ENCODE results near the gene CLN6. TPM values are rescaled to one million over a fixed set of nuclear protein-coding genes. Genes with fewer than 3 reads are reported as not detected.

CLN6 gene
- total RNA-seq, 3 donors from 2014 or later (not counting 1 experiment from before 2014, with no cell fraction given), result 14.9 to 19.0 (median 15.5) TPM

- Histone ChIP-seq H3K4me1 (ENCODE audit: control insufficient read depth, insufficient read depth, low read length) (peaks cover 3% of the 10 kb centered on the region), H3K4me3 (ENCODE audit: low read length) (no peak overlapping the region), H3K27ac (ENCODE audit: low read length) (no peak overlapping the region), H3K36me3 (ENCODE audit: control insufficient read depth, insufficient read depth, low read length) (peaks cover 2% of the 10 kb centered on the region), H3K9me3 (ENCODE audit: control insufficient read depth, insufficient read depth, low read length) (no peaks in the 10 kb centered on the region), H3K27me3 (ENCODE audit: control insufficient read depth, insufficient read depth, low read length) (no peaks in the 10 kb centered on the region)
- Mint-ChIP-seq H3K27ac (peak overlapping the region in 1 of 2 donors; percentile 38), H3K36me3 (no peaks in the 10 kb centered on the region), H3K4me1 (peaks cover 0 to 16% of the 10 kb centered on the region in 2 donors), H3K4me3 (no peak overlapping the region), H3K27me3 (ENCODE audit: low read depth in 2 of 2) (no peaks in the 10 kb centered on the region), H3K9me3 (no peaks in the 10 kb centered on the region)
- ATAC-seq (no peak), DNase-seq (no peak)
- intact Hi-C loops (cut with micrococcal nuclease), result no loop called here
- TF ChIP-seq CTCF (IDR thresholded peaks at IDR 0.05), result no peak
- 93% methylated on average over 11 of the region's 11 CpGs for WGBS (ENCODE audit: insufficient coverage)
Observed at GRCh38 chr15:68197661-68198437, 31.7 kb downstream of the CLN6 start.

- no peak for TF ChIP-seq CTCF (IDR thresholded peaks at IDR 0.05)
- intact Hi-C loops (cut with micrococcal nuclease), result no loop called here
Observed at GRCh38 chr15:68197170-68197492, 32.4 kb downstream of the CLN6 start.

GRCh38 chr15:68196445-68197169 is 32.9 kb downstream of the CLN6 start:
- peaks cover 7% of the 10 kb centered on the region for H3K36me3 ChIP-seq (ENCODE audit: control insufficient read depth, insufficient read depth, low read length)
- no peaks in the 10 kb centered on the region for H3K36me3 Mint-ChIP-seq

More at GRCh38 chr15:68197170-68197492, 32.4 kb downstream of the CLN6 start:
- H3K27me3 ChIP-seq (ENCODE audit: control insufficient read depth, insufficient read depth, low read length), result no peaks in the 10 kb centered on the region
- H3K9me3 Mint-ChIP-seq, result no peaks in the 10 kb centered on the region
- H3K36me3 ChIP-seq (ENCODE audit: control insufficient read depth, insufficient read depth, low read length), result peaks cover 3% of the 10 kb centered on the region
- no peaks in the 10 kb centered on the region for H3K9me3 ChIP-seq (ENCODE audit: control insufficient read depth, insufficient read depth, low read length)
- no peak overlapping the region for H3K27ac ChIP-seq (ENCODE audit: low read length)
- peaks cover 0 to 18% of the 10 kb centered on the region in 2 donors for H3K4me1 Mint-ChIP-seq
- peaks cover 3% of the 10 kb centered on the region for H3K4me1 ChIP-seq (ENCODE audit: control insufficient read depth, insufficient read depth, low read length)
- no peak for DNase-seq
- H3K4me3 ChIP-seq (ENCODE audit: low read length), result no peak overlapping the region
- no peak for ATAC-seq
- no peaks in the 10 kb centered on the region for H3K27me3 Mint-ChIP-seq (ENCODE audit: low read depth in 2 of 2)
- WGBS (ENCODE audit: insufficient coverage), result 97% methylated on average over 8 of the region's 8 CpGs
- H3K4me3 Mint-ChIP-seq, result no peak overlapping the region
- H3K36me3 Mint-ChIP-seq, result no peaks in the 10 kb centered on the region
- peak overlapping the region in 1 of 2 donors; percentile 38 for H3K27ac Mint-ChIP-seq

More at GRCh38 chr15:68196445-68197169, 32.9 kb downstream of the CLN6 start:
- no peaks in the 10 kb centered on the region for H3K9me3 Mint-ChIP-seq
- peak overlapping the region in 1 of 2 donors; percentile 61 for H3K27ac Mint-ChIP-seq
- ATAC-seq (no peak), DNase-seq (no peak)
- H3K4me3 Mint-ChIP-seq, result no peak overlapping the region
- no peak for TF ChIP-seq CTCF (IDR thresholded peaks at IDR 0.05)
- Histone ChIP-seq H3K4me3 (ENCODE audit: low read length) (no peak overlapping the region), H3K27me3 (ENCODE audit: control insufficient read depth, insufficient read depth, low read length) (no peaks in the 10 kb centered on the region), H3K27ac (ENCODE audit: low read length) (no peak overlapping the region), H3K9me3 (ENCODE audit: control insufficient read depth, insufficient read depth, low read length) (no peaks in the 10 kb centered on the region), H3K4me1 (ENCODE audit: control insufficient read depth, insufficient read depth, low read length) (peaks cover 2% of the 10 kb centered on the region)
- H3K4me1 Mint-ChIP-seq, result peaks cover 0 to 18% of the 10 kb centered on the region in 2 donors
- 84% methylated on average over 17 of the region's 17 CpGs for WGBS (ENCODE audit: insufficient coverage)
- intact Hi-C loops (cut with micrococcal nuclease), result no loop called here
- H3K27me3 Mint-ChIP-seq (ENCODE audit: low read depth in 2 of 2), result no peaks in the 10 kb centered on the region

All from natural killer cell (primary cell).